Fibroblast of lung (primary cell): ENCODE measurements around the gene DAGLA. TPM values are rescaled to one million over a fixed set of nuclear protein-coding genes. Genes with fewer than 3 reads are reported as not detected.

Experiments
- DNase-seq, 2 donors: peaks; one replicate each; pipeline versions ENCODE4 v3.0.0 to v3.0.0-alpha.2; 2010; ENCODE audit warnings: low read depth in 2 of 2
- H2AFZ ChIP-seq: 2 replicates; pipeline ENCODE4 v1.5.1; 2012; ENCODE audit warnings: low read length, control low read depth, inconsistent platforms
- H3K27ac ChIP-seq: 2 replicates; pipeline ENCODE4 v1.5.1; 2011; ENCODE audit warnings: low read length, control low read depth; ENCODE audit not compliant: insufficient read depth
- H3K27me3 ChIP-seq: 2 replicates; pipeline ENCODE4 v1.5.1; 2011; ENCODE audit warnings: mild to moderate bottlenecking, low read length; ENCODE audit not compliant: control insufficient read depth, insufficient read depth
- H3K36me3 ChIP-seq: 2 replicates; pipeline ENCODE4 v1.5.1; 2011; ENCODE audit warnings: low read length; ENCODE audit not compliant: control insufficient read depth, insufficient read depth
- H3K4me1 ChIP-seq: 2 replicates; pipeline ENCODE4 v1.5.1; 2011; ENCODE audit warnings: low read length; ENCODE audit not compliant: control insufficient read depth, insufficient read depth; ENCODE audit errors: extremely low read depth
- H3K4me2 ChIP-seq: 2 replicates; pipeline ENCODE4 v1.5.1; 2011; ENCODE audit warnings: low read length, control low read depth; ENCODE audit not compliant: insufficient read depth; ENCODE audit errors: extremely low read depth
- H3K4me3 ChIP-seq, 4 experiments: fragments of 200-600 bp in 1 of 4; sonication (generic) in 1 of 4; replicated peaks in 1 of 4; 2 replicates each; pipeline ENCODE4 v1.5.1; 2011 to 2016; ENCODE audit warnings: low read length in 4 of 4, low read depth in 3 of 4, mild to moderate bottlenecking in 3 of 4, control low read depth in 2 of 4, inconsistent platforms in 1 of 4, mixed read lengths in 1 of 4; ENCODE audit not compliant: insufficient read depth in 1 of 4; ENCODE audit errors: control extremely low read depth in 1 of 4
- H3K79me2 ChIP-seq: 2 replicates; pipeline ENCODE4 v1.5.1; 2012; ENCODE audit warnings: mild to moderate bottlenecking, low read length, inconsistent platforms; ENCODE audit not compliant: control insufficient read depth, insufficient read depth
- H3K9ac ChIP-seq: 2 replicates; pipeline ENCODE4 v1.5.1; 2011; ENCODE audit warnings: mild to moderate bottlenecking, low read length, control low read depth; ENCODE audit not compliant: insufficient read depth
- H3K9me3 ChIP-seq: 2 replicates; pipeline ENCODE4 v1.5.1; 2012; ENCODE audit warnings: low read depth, low read length; ENCODE audit not compliant: control insufficient read depth, insufficient read depth
- H4K20me1 ChIP-seq: 2 replicates; pipeline ENCODE4 v1.5.1; 2011; ENCODE audit warnings: low read length; ENCODE audit not compliant: control insufficient read depth, insufficient read depth; ENCODE audit errors: extremely low read depth
- EZH2 ChIP-seq: IDR thresholded peaks from 2 replicates; pipeline ENCODE4 v1.5.1; 2012; ENCODE audit warnings: low read length, control low read depth, mild to moderate bottlenecking; ENCODE audit errors: missing control alignments
- polyA plus RNA-seq, 2 donors: library from polyadenylated mRNA; depleted of rRNA in 1 of 2; stranded (reverse) in 1 of 2; unstranded in 1 of 2; fragments of >200 nt; gene quantifications; 2 replicates each; pipeline ENCODE4 v1.2.1, GENCODE V29; 2011 to 2012; ENCODE audit warnings: missing spikeins in 1 of 2
- total RNA-seq: library from RNA; depleted of rRNA; stranded (reverse); fragments of >200 nt; gene quantifications from 2 replicates; pipeline ENCODE4 v1.2.1, GENCODE V29; 2014
- TF ChIP-seq, protein P1 (sequence below), 2 donors: IDR thresholded peaks in 1 of 2; conservative IDR thresholded peaks in 1 of 2; 1 replicate in 1 of 2; 2 replicates in 1 of 2; pipeline ENCODE4 v1.5.1; 2011 to 2012; ENCODE audit warnings: low read length in 2 of 2, control low read depth in 1 of 2, inconsistent platforms in 1 of 2, low read depth in 1 of 2, mild to moderate bottlenecking in 1 of 2

The DAGLA gene
- total and polyA plus RNA-seq, 2 donors (not counting 1 experiment from before 2014, with no cell fraction given): 1.00 to 2.0 TPM

DNA sequence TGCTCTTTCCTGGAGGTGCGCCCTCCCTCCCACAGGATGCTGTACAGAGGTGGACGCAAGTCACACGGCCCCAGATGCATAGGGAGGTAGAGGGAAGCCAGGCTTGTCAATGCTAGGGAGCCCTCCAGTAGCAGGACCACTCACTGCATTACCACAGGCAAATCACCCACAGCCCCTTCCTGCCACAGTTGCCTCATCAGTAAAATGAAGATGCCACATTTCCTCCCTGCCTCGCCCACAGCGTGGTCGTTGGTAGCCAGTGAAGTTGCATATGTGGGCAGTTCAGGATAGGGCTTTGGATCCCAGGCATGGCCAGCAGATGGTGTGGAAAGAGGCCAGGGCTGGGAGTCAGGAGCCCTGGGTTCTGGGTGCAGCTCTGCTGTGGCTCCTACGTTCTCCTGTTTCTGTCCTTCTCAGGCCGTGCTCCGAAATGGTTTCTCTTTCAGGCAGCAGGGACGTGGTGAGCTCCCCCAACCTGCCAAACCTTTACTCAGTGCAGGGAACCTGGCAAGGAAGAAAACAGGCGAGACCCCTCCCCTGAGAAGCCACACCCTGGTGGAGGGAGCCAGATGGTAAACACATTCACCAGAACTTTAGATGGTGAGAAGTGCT lies 22.6 kb downstream of the DAGLA start:
- TF ChIP-seq, protein P1, sequence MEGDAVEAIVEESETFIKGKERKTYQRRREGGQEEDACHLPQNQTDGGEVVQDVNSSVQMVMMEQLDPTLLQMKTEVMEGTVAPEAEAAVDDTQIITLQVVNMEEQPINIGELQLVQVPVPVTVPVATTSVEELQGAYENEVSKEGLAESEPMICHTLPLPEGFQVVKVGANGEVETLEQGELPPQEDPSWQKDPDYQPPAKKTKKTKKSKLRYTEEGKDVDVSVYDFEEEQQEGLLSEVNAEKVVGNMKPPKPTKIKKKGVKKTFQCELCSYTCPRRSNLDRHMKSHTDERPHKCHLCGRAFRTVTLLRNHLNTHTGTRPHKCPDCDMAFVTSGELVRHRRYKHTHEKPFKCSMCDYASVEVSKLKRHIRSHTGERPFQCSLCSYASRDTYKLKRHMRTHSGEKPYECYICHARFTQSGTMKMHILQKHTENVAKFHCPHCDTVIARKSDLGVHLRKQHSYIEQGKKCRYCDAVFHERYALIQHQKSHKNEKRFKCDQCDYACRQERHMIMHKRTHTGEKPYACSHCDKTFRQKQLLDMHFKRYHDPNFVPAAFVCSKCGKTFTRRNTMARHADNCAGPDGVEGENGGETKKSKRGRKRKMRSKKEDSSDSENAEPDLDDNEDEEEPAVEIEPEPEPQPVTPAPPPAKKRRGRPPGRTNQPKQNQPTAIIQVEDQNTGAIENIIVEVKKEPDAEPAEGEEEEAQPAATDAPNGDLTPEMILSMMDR (conservative IDR thresholded peaks at IDR 0.05 in 1 of 2, IDR thresholded peaks at IDR 0.05 in 1 of 2; ENCODE audit: low read depth in 1 of 2, low read length in 2 of 2): no peak
- TF ChIP-seq EZH2: no peak
- no peaks in the 10 kb centered on the region for H3K36me3 ChIP-seq
- H2AFZ ChIP-seq: no peak overlapping the region
- no peaks in the 10 kb centered on the region for H3K9me3 ChIP-seq
- no peak overlapping the region for H3K27ac ChIP-seq
- H3K4me3 ChIP-seq: no peak overlapping the region
- no peak overlapping the region for H3K9ac ChIP-seq
- H3K27me3 ChIP-seq: no peaks in the 10 kb centered on the region
- H3K4me1 ChIP-seq: peaks cover 4% of the 10 kb centered on the region
- no peaks in the 10 kb centered on the region for H4K20me1 ChIP-seq
- no peak overlapping the region for H3K4me2 ChIP-seq
- DNase-seq: no peak
- H3K79me2 ChIP-seq: no peaks in the 10 kb centered on the region

DNA sequence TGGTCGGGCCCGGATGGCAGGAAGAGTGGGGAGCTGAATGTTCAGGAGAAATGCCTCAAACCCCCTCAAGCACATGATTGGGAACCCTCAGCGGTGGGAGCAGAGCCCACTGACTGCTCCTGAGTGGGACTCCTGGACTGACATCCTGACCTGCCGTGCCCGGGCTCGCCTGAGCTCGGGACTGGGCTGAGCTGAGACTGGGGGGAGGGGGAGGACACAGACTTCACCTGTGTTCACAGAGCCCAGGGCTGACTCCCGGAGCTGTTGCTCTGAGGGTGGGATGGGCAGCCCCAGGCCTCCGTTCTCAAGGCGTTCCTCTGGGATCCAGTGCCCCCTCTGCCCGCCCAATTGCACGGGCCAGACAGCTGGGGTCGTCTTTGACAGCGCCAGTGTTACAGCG lies 24.6 kb downstream of the DAGLA start:
- Histone ChIP-seq H4K20me1 (no peaks in the 10 kb centered on the region), H3K27ac (no peak overlapping the region), H3K9me3 (no peaks in the 10 kb centered on the region), H3K36me3 (no peaks in the 10 kb centered on the region), H3K4me1 (peaks cover 2% of the 10 kb centered on the region), H3K27me3 (no peaks in the 10 kb centered on the region), H3K9ac (no peak overlapping the region), H3K4me3 (no peak overlapping the region), H2AFZ (no peak overlapping the region), H3K79me2 (no peaks in the 10 kb centered on the region), H3K4me2 (no peak overlapping the region)
- DNase-seq: no peak
- no peak for TF ChIP-seq EZH2
- TF ChIP-seq, protein P1 (conservative IDR thresholded peaks at IDR 0.05 in 1 of 2, IDR thresholded peaks at IDR 0.05 in 1 of 2; ENCODE audit: low read depth in 1 of 2, low read length in 2 of 2): no peak

DNA sequence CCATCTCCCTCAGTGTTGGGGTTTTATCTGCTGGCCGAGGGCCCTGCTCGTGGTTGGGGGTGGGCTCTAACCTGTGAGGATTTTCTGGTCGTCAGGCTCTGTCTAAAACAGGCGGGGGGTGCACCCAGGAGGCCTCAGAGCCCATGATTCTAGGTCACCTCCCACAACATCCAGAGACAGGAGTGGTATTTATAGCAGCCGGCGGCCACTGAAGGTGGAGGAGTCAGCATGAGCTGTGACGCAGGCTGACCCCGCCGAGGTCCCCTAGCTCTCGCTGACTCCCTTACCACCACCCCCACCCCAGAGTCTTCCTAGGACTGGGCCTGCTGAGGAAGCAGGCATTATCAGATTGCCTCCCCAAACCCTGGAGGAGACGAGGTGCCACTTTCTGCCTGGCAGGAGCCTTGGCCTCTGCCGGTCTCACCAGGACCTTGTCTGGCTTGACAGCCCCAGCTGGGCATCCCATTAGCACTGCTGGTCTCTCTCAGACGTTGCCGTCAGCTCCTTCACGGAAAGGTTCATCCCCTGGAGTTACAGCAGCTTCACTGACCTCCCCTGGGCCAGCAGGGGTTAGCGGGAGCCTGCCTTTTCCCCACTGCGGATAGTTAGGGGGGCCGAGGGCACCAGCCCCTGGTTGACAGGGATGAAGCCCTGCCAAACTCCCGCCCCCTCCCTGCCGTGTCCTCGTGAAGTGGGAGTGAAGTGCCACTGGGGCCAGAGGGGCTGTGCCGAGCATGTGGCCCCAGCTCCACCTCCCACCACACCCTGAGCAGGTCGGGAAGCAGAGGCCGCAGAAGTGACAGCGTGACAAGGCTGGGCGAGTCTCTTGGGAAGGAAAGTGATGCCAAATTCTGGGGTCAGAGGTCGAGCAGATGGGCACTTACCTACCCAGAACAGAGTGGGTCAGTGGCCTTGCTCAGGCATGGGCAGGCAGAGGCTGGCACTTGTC lies 26.5 kb downstream of the DAGLA start:
- Histone ChIP-seq H3K27me3 (no peaks in the 10 kb centered on the region), H3K9me3 (no peaks in the 10 kb centered on the region), H4K20me1 (no peaks in the 10 kb centered on the region), H3K4me1 (no peaks in the 10 kb centered on the region), H3K27ac (no peak overlapping the region), H2AFZ (no peak overlapping the region), H3K9ac (no peak overlapping the region), H3K4me3 (no peak overlapping the region), H3K79me2 (no peaks in the 10 kb centered on the region), H3K4me2 (no peak overlapping the region), H3K36me3 (no peaks in the 10 kb centered on the region)
- TF ChIP-seq, protein P1 (conservative IDR thresholded peaks at IDR 0.05 in 1 of 2, IDR thresholded peaks at IDR 0.05 in 1 of 2; ENCODE audit: low read depth in 1 of 2, low read length in 2 of 2): no peak
- TF ChIP-seq EZH2: no peak
- no peak for DNase-seq
